Measurements from ENCODE around the gene UTS2R. TPM values are rescaled to one million over a fixed set of nuclear protein-coding genes. Genes with fewer than 3 reads are reported as not detected.

Gene UTS2R
- total RNA-seq (10 to 100 TPM in 1 of 9 donors, 1 to 10 TPM in 6, under 1 TPM in 2; 0.58 to 21.9 (median 1.7) TPM), polyA plus RNA-seq (under 1 TPM; 0.11 TPM)
- long read RNA-seq, donor 1, partial matches to known transcripts = 0 of 2 reads
- long read RNA-seq, donor 1, other reads (novel, unspliced or antisense) = 1 of 2 reads
- long read RNA-seq, donor 2, partial matches to known transcripts = 0 of 3 reads
- long read RNA-seq, donor 2, other reads (novel, unspliced or antisense) = 0 of 3 reads
- long read RNA-seq, donor 3, partial matches to known transcripts = 0 of 1 reads
- long read RNA-seq, donor 3, other reads (novel, unspliced or antisense) = 0 of 1 reads

DNA sequence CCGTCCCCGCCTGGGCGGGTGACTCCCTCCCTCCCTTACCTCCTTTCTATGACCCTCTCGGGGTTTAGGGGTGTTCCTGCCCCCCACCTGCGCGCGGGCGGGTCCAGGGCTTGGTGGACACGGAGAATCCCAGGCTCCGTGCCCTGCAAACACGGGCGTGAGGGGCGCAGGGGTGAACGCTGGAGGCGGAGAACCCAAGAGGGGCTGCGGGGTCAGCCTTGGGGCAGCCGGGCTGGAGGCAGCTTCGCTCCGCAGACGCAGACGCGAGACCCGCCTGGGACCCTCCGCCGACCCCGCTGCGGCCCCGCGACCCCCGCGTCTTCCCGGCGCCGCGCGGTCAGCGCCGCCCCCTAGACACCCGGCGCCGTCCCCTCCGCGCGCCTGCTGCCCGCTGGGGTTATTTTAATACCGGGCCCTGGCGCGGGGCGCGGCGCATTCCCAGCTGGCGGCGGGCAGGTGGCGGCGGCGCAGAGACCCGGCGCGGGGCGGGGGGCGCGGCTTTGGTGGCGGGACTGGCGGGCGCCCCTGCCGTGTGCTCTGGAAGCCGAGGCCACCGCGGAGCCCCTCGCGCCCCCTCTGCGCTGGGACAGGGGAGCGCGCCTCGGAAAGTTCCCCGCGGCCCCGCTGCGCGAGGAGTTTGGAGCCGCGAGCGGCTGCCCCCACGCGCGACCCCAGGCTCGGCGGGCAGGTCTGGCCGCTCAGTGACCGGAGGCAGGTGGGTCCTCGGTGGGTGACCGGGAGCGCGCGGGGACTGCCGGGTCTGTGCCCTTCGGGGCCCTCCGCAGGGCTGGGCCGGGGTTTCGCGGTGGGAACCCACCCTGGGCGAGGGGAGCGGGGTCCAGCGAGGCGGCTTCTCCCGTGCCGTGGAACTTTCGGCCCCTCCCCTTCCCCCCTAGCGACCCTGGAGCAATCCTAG is at the start of gene UTS2R:
UTS2R (plus strand) TSS at position 433 of the 916 bp plus-strand sequence. CDS start 2,560 bp downstream, outside the sequence.
- intact Hi-C loops (cut with DNase I) = loop anchor here in 1 of 10 donors (5.0 kb wide), 1 partner anchor 41 kb away; no protein-coding TSS in a partner anchor
- 4 to 12% (median 4%) methylated on average over 13 to 109 of the region's 109 CpGs for WGBS, 4 donors
- TF ChIP-seq POLR2A (IDR thresholded peaks at IDR 0.05) = no peak
- TF ChIP-seq, protein P1, sequence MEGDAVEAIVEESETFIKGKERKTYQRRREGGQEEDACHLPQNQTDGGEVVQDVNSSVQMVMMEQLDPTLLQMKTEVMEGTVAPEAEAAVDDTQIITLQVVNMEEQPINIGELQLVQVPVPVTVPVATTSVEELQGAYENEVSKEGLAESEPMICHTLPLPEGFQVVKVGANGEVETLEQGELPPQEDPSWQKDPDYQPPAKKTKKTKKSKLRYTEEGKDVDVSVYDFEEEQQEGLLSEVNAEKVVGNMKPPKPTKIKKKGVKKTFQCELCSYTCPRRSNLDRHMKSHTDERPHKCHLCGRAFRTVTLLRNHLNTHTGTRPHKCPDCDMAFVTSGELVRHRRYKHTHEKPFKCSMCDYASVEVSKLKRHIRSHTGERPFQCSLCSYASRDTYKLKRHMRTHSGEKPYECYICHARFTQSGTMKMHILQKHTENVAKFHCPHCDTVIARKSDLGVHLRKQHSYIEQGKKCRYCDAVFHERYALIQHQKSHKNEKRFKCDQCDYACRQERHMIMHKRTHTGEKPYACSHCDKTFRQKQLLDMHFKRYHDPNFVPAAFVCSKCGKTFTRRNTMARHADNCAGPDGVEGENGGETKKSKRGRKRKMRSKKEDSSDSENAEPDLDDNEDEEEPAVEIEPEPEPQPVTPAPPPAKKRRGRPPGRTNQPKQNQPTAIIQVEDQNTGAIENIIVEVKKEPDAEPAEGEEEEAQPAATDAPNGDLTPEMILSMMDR (IDR thresholded peaks at IDR 0.05) = no peak
- peaks cover 24 to 90% (median 49%) of the 10 kb centered on the region in 9 donors for H3K27me3 ChIP-seq
- DNase-seq (no peak), ATAC-seq (peak in 1 of 4 donors; percentile 46)
- peak within 1 kb of the TSS in 11 of 12 donors; percentile 22 to 53 (median 41) for H3K4me3 ChIP-seq
- H3K36me3 ChIP-seq = no peaks in the 10 kb centered on the region
- peaks cover 0 to 29% (median 19%) of the 10 kb centered on the region in 12 donors for H3K4me1 ChIP-seq
- no peaks in the 10 kb centered on the region for H3K9me3 ChIP-seq
- peak within 1 kb of the TSS in 1 of 12 donors; percentile 21 for H3K27ac ChIP-seq

DNA sequence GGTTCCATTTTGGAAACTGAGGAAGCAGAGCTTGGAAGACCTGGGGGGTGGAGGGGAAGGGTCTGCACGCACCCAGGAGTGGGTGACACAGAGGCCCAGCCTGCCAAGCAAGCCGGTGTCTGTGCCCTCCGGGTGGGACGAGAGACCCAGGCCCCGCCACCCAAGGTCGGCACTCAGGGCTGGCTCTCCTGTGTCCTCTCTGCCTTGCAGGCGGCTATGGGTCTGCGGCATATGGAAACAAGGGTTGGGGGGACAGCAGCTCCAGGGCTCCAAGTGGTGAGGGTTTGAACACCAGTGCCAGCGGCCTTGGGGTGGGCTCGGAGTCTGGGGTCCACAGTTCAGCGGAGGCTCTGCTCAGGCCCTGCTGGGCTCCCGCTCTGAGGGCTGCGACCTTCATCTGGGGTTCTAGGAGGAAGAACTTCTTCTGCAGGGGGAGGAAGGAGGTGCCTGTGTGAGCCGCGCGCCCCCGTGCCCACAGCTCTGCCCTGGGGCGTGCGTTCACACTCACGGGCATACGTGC is 49.6 kb upstream of the UTS2R start:
- peaks cover 0 to 11% (median 4%) of the 10 kb centered on the region in 12 donors for H3K4me1 ChIP-seq
- no peaks in the 10 kb centered on the region for H3K9me3 ChIP-seq
- H3K4me3 ChIP-seq = no peak overlapping the region
- peaks cover 0 to 17% (median 0%) of the 10 kb centered on the region in 9 donors for H3K36me3 ChIP-seq
- ATAC-seq (no peak), DNase-seq (no peak)
- 78 to 83% (median 81%) methylated on average over 13 to 21 of the region's 21 CpGs for WGBS, 4 donors
- TF ChIP-seq, protein P1 (IDR thresholded peaks at IDR 0.05) = no peak
- TF ChIP-seq POLR2A (IDR thresholded peaks at IDR 0.05) = no peak
- peaks cover 0 to 20% (median 0%) of the 10 kb centered on the region in 9 donors for H3K27me3 ChIP-seq
- no peak overlapping the region for H3K27ac ChIP-seq
- intact Hi-C loops (cut with DNase I) = loop anchor here (1.0 to 10.0 kb wide), 14 partner anchors 80 to 295 kb away; partner anchors contain the start of genes RAC3 (in 3 of the 10) and DCXR (in 1 of the 10)

- intact Hi-C loops (cut with DNase I) = loop anchor here in 8 of 10 donors (5.0 to 10.0 kb wide), 8 partner anchors 80 to 295 kb away; partner anchors contain the start of genes RAC3 (in 3 of the 8) and DCXR (in 1 of the 8)
- WGBS, 4 donors = 83 to 87% (median 84%) methylated on average over 19 to 28 of the region's 28 CpGs
These were observed 48.8 kb upstream of the UTS2R start for GRCh38 chr17:82322526-82323453.

More at GRCh38 chr17:82322526-82323453, 48.8 kb upstream of the UTS2R start:
- Histone ChIP-seq H3K27me3 (peaks cover 0 to 24% (median 0%) of the 10 kb centered on the region in 9 donors), H3K27ac (no peak overlapping the region), H3K36me3 (peaks cover 0 to 17% (median 0%) of the 10 kb centered on the region in 9 donors), H3K4me1 (peaks cover 0 to 11% (median 4%) of the 10 kb centered on the region in 12 donors), H3K4me3 (no peak overlapping the region), H3K9me3 (no peaks in the 10 kb centered on the region)
- ATAC-seq (no peak), DNase-seq (no peak)
- no peak for TF ChIP-seq POLR2A (IDR thresholded peaks at IDR 0.05)
- TF ChIP-seq, protein P1 (IDR thresholded peaks at IDR 0.05) = no peak

All from heart left ventricle (tissue), 16 donors.